Activated CD4-positive, alpha-beta T cell treated with anti-CD3 and anti-CD28 coated beads, Interleukin-2, amount 10 ng/mL, durations not matched to agents 24 days and 14 days (primary cell): ENCODE measurements around the gene MAPKAPK2. TPM values are rescaled to one million over a fixed set of nuclear protein-coding genes. Genes with fewer than 3 reads are reported as not detected.
A peak's percentile ranks its signal among the peaks of the same experiment; 100 is the strongest.
"Not testable (repeated sequence)": the region's sequence is repeated elsewhere in the genome, so short reads cannot be mapped to it uniquely, and the experiment has no call there.

Experiments used
- DNase-seq: peaks from one replicate; pipeline ENCODE4 v3.0.0; 2022
- H3K27ac Mint-ChIP-seq: one replicate; pipeline ENCODE4 v1.8.0; 2022; ENCODE audit warnings: mild to moderate bottlenecking, mixed read lengths
- H3K27me3 Mint-ChIP-seq: one replicate; pipeline ENCODE4 v1.8.0; 2022; ENCODE audit warnings: mixed read lengths
- H3K36me3 Mint-ChIP-seq: one replicate; pipeline ENCODE4 v1.8.0; 2022; ENCODE audit warnings: low read depth, mild to moderate bottlenecking, mixed read lengths
- H3K4me1 Mint-ChIP-seq: one replicate; pipeline ENCODE4 v1.8.0; 2021; ENCODE audit warnings: mixed read lengths
- H3K4me3 Mint-ChIP-seq: one replicate; pipeline ENCODE4 v1.8.0; 2022; ENCODE audit warnings: mild to moderate bottlenecking, moderate library complexity, mixed read lengths
- H3K9me3 Mint-ChIP-seq: one replicate; pipeline ENCODE4 v1.8.0; 2021; ENCODE audit warnings: mixed read lengths
- intact Hi-C: fragments of 100-400 bp; cut with micrococcal nuclease; formaldehyde crosslinking; loops from one replicate; pipeline ENCODE4 v1.15.1; 2023
- total RNA-seq: library from RNA; stranded (reverse); gene quantifications from 2 replicates; pipeline ENCODE4 v1.2.3, GENCODE V29; 2022

Gene MAPKAPK2
- total RNA-seq, 1 donor from 2014 or later = 97.4 TPM

- H3K36me3 Mint-ChIP-seq = peaks cover 3% of the 10 kb centered on the region
- peak overlapping the region; percentile 74 for H3K27ac Mint-ChIP-seq
- peaks cover 36% of the 10 kb centered on the region for H3K27me3 Mint-ChIP-seq
- peak; percentile 91 for DNase-seq
- peak overlapping the region; percentile 66 for H3K4me3 Mint-ChIP-seq
- H3K9me3 Mint-ChIP-seq = peaks cover 2% of the 10 kb centered on the region
- H3K4me1 Mint-ChIP-seq = peaks cover 65% of the 10 kb centered on the region
- intact Hi-C loops = loop anchor here (1.0 kb wide), 2 partner anchors 15 to 30 kb away; no protein-coding TSS in a partner anchor
These were observed 84.6 kb downstream of the MAPKAPK2 start for GRCh38 chr1:206769304-206769731.

- intact Hi-C loops = no loop called here
- H3K4me3 Mint-ChIP-seq = peak within 1 kb of the TSS; percentile 66
- DNase-seq = no peak
- H3K27me3 Mint-ChIP-seq = peaks cover 44% of the 10 kb centered on the region
- peak within 1 kb of the TSS; percentile 25 for H3K27ac Mint-ChIP-seq
- peaks cover 3% of the 10 kb centered on the region for H3K36me3 Mint-ChIP-seq
- peaks cover 65% of the 10 kb centered on the region for H3K4me1 Mint-ChIP-seq
- no peaks in the 10 kb centered on the region for H3K9me3 Mint-ChIP-seq
These were observed 86.0 kb downstream of the MAPKAPK2 start, which contains the start of gene IL19 for GRCh38 chr1:206770531-206771337. TSS of gene IL19 (plus strand) at chr1:206770773. CDS start at chr1:206836663, 65,890 bp downstream.

- peaks cover 59% of the 10 kb centered on the region for H3K4me1 Mint-ChIP-seq
- no peak for DNase-seq
- H3K9me3 Mint-ChIP-seq = no peaks in the 10 kb centered on the region
- H3K27ac Mint-ChIP-seq = no peak overlapping the region
- H3K36me3 Mint-ChIP-seq = peaks cover 2% of the 10 kb centered on the region
- intact Hi-C loops = no loop called here
- H3K27me3 Mint-ChIP-seq = peaks cover 46% of the 10 kb centered on the region
- peak overlapping the region; percentile 36 for H3K4me3 Mint-ChIP-seq
These were observed 86.6 kb downstream of the MAPKAPK2 start for GRCh38 chr1:206771338-206771692.

GRCh38 chr1:206772243-206772937 is 87.7 kb downstream of the MAPKAPK2 start, which contains the start of gene IL10:
TSS of gene IL10 (minus strand) at chr1:206772494. CDS start at chr1:206772435, 59 bp downstream.
- Mint-ChIP-seq H3K4me1 (peaks cover 50% of the 10 kb centered on the region), H3K27me3 (peaks cover 45% of the 10 kb centered on the region), H3K36me3 (no peaks in the 10 kb centered on the region), H3K27ac (no peak within 1 kb of the TSS), H3K9me3 (no peaks in the 10 kb centered on the region), H3K4me3 (peak within 1 kb of the TSS; percentile 8)
- no peak for DNase-seq
- intact Hi-C loops = no loop called here

GRCh38 chr1:206774093-206774492 is 89.4 kb downstream of the MAPKAPK2 start:
- DNase-seq = no peak
- Mint-ChIP-seq H3K27ac (no peak overlapping the region), H3K27me3 (peaks cover 49% of the 10 kb centered on the region), H3K4me1 (peaks cover 39% of the 10 kb centered on the region), H3K4me3 (no peak overlapping the region), H3K9me3 (no peaks in the 10 kb centered on the region), H3K36me3 (no peaks in the 10 kb centered on the region)
- intact Hi-C loops = no loop called here

GRCh38 chr1:206776229-206776628 is 91.5 kb downstream of the MAPKAPK2 start:
- H3K9me3 Mint-ChIP-seq = no peaks in the 10 kb centered on the region
- H3K27me3 Mint-ChIP-seq = peaks cover 42% of the 10 kb centered on the region
- H3K36me3 Mint-ChIP-seq = no peaks in the 10 kb centered on the region
- no peak overlapping the region for H3K4me3 Mint-ChIP-seq
- no peak for DNase-seq
- H3K27ac Mint-ChIP-seq = no peak overlapping the region
- H3K4me1 Mint-ChIP-seq = peaks cover 18% of the 10 kb centered on the region
- intact Hi-C loops = no loop called here

- Mint-ChIP-seq H3K4me1 (peaks cover 17% of the 10 kb centered on the region), H3K27ac (no peak overlapping the region), H3K9me3 (no peaks in the 10 kb centered on the region), H3K27me3 (peaks cover 29% of the 10 kb centered on the region), H3K4me3 (no peak overlapping the region), H3K36me3 (no peaks in the 10 kb centered on the region)
- no peak for DNase-seq
- intact Hi-C loops = no loop called here
These were observed 93.3 kb downstream of the MAPKAPK2 start for GRCh38 chr1:206778031-206778430.

GRCh38 chr1:206778911-206779310 is 94.2 kb downstream of the MAPKAPK2 start:
- intact Hi-C loops, H3K36me3 Mint-ChIP-seq: not testable (repeated sequence)

GRCh38 chr1:206779638-206780037 is 94.9 kb downstream of the MAPKAPK2 start:
- H3K36me3 Mint-ChIP-seq = no peaks in the 10 kb centered on the region
- H3K27me3 Mint-ChIP-seq = peaks cover 18% of the 10 kb centered on the region
- H3K9me3 Mint-ChIP-seq = no peaks in the 10 kb centered on the region
- no peak for DNase-seq
- no peak overlapping the region for H3K4me3 Mint-ChIP-seq
- intact Hi-C loops = no loop called here
- peaks cover 24% of the 10 kb centered on the region for H3K4me1 Mint-ChIP-seq
- no peak overlapping the region for H3K27ac Mint-ChIP-seq

More at GRCh38 chr1:206778911-206779310, 94.2 kb downstream of the MAPKAPK2 start:
- H3K9me3 Mint-ChIP-seq, DNase-seq, H3K27ac Mint-ChIP-seq, H3K4me3 Mint-ChIP-seq: not testable (repeated sequence)
- Mint-ChIP-seq H3K27me3 (peaks cover 23% of the 10 kb centered on the region), H3K4me1 (peaks cover 20% of the 10 kb centered on the region)

GRCh38 chr1:206782448-206782847 is 97.7 kb downstream of the MAPKAPK2 start:
- DNase-seq = peak; percentile 66
- peaks cover 17% of the 10 kb centered on the region for H3K27me3 Mint-ChIP-seq
- H3K9me3 Mint-ChIP-seq = peaks cover 4% of the 10 kb centered on the region
- no peaks in the 10 kb centered on the region for H3K36me3 Mint-ChIP-seq
- peaks cover 48% of the 10 kb centered on the region for H3K4me1 Mint-ChIP-seq
- H3K27ac Mint-ChIP-seq = no peak overlapping the region
- no peak overlapping the region for H3K4me3 Mint-ChIP-seq
- intact Hi-C loops = no loop called here

- H3K4me3 Mint-ChIP-seq = no peak overlapping the region
- peaks cover 4% of the 10 kb centered on the region for H3K9me3 Mint-ChIP-seq
- H3K4me1 Mint-ChIP-seq = peaks cover 54% of the 10 kb centered on the region
- H3K36me3 Mint-ChIP-seq = no peaks in the 10 kb centered on the region
- peaks cover 19% of the 10 kb centered on the region for H3K27me3 Mint-ChIP-seq
- intact Hi-C loops = no loop called here
- DNase-seq = peak; percentile 60
- H3K27ac Mint-ChIP-seq = peak overlapping the region; percentile 36
These were observed 98.8 kb downstream of the MAPKAPK2 start for GRCh38 chr1:206783506-206783905.
